ENCODE data around the gene BECN2.

Gene BECN2, protein sequence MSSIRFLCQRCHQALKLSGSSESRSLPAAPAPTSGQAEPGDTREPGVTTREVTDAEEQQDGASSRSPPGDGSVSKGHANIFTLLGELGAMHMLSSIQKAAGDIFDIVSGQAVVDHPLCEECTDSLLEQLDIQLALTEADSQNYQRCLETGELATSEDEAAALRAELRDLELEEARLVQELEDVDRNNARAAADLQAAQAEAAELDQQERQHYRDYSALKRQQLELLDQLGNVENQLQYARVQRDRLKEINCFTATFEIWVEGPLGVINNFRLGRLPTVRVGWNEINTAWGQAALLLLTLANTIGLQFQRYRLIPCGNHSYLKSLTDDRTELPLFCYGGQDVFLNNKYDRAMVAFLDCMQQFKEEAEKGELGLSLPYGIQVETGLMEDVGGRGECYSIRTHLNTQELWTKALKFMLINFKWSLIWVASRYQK

DNA sequence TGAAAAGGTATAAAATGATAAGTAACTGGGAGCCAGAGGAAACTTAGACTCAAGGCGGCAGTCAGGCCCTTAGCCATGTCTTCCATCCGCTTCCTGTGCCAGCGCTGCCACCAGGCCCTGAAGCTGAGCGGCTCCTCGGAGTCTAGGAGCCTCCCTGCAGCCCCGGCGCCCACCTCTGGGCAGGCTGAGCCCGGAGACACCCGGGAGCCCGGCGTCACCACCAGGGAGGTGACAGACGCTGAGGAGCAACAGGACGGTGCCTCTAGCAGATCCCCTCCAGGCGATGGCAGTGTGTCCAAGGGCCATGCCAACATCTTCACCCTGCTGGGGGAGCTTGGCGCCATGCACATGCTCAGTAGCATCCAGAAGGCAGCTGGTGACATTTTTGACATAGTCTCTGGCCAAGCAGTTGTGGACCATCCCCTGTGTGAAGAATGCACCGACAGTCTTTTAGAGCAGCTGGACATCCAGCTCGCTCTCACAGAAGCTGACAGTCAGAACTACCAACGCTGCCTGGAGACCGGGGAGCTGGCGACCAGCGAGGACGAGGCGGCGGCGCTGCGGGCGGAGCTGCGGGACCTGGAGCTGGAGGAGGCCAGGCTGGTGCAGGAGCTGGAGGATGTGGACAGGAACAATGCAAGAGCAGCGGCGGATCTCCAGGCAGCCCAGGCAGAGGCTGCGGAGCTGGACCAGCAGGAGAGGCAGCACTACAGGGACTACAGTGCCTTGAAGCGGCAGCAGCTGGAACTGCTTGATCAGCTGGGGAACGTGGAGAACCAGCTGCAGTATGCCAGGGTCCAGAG, at the start of gene BECN2:
BECN2 (plus strand) TSS at position 76 of the 803 bp plus-strand sequence; CDS start at position 76, 0 bp downstream.
- DNase-seq = no peak

- DNase-seq = no peak
Observed at GRCh38 chr1:241916196-241916595, 41.4 kb upstream of the BECN2 start.

GRCh38 chr1:241917487-241917886, 40.1 kb upstream of the BECN2 start:
- DNase-seq = no peak

- no peak for DNase-seq
Observed at GRCh38 chr1:241918879-241919278, 38.7 kb upstream of the BECN2 start.

GRCh38 chr1:241924080-241924808, 33.3 kb upstream of the BECN2 start:
- DNase-seq = no peak

- DNase-seq = no peak
Observed at GRCh38 chr1:241926141-241926540, 31.4 kb upstream of the BECN2 start.

DNA sequence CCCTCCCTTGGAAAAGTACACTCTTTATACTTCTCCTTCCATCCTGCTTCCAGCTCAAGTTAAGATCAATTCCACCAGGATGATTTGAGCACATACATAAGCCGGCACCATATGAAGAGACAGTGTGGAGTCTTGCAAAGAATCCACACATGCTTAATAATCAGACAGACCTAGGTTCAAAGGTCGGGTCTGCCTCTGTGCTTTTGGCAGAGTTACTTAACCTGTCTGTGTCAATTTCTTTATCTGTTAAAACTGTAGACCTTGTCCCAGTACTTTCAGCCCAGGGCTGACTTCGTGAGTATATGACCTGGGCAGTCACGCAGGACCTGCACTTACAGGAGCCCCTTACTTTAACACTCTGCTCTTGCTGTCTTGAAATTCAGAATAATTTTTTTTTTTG, 30.2 kb upstream of the BECN2 start:
- no peak for DNase-seq

DNA sequence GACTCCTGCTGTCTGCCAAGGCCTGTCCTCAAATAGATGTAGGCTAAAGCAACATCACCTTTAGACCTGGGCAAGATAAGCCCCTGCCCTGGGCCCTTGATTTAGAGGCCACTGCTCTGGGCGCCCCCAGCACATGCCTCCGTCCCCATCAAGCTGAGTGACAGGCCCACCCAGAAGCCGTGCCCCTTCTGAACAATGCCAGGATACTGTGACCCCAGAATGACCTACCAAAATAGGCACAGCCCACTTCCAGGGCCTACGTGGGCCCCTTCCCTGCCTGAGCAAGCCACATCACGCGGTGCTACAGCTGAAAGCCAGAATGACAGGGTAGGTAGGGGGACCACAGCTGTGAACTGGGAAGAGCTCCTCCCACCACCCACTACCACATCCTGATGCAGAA, 24.7 kb upstream of the BECN2 start:
- no peak for DNase-seq

DNA sequence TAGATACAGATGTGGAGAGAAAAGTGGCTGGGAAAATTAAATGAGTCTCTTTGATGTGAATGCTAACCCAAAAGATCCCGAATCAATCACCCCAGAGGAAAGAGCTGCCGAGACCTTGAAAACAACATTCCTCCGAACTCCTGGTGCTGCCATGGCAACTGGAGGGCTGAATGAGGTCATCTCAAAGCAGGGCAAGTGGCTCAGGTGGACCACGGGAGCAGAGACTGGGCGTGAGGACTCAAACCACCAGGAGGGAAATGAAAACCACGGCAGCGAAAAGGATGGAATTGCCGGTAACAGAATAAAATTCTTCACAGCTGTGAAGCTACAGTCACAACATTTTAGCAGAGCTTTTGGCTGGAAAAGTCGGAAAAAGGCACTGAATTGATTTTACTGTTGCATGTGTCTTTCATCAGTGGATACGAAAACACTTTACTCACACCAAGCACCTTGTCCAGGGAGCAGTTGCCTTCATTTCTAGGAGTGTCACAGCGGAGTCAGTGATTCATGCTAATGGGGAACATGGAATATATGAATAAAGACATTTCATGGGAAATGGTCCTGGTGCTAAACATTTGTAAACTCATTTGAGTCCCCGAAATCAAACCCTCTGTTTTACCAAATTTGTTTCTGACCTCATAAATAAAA, 23.2 kb upstream of the BECN2 start:
- DNase-seq = peak; percentile 85

DNA sequence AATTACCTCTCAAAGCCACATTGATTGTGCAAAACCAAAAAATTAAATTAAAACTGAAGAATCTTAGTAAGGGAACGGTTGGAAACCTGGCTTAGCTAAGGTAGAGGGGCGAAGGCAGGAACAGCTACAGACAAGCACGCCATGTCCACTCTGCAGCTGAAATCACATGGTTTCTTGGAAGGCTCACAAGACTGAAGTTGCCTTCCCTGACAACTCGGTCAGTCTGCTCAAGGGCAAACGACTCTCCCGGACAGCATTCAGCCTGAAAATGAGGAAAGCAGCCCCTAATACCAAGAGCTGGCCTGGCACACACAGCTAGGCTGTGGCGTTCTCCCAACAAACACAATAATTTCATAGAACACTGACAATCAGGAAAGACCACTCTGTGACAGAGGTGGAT, 22.7 kb upstream of the BECN2 start:
- no peak for DNase-seq

- no peak for DNase-seq
Observed at GRCh38 chr1:241939798-241940197, 17.8 kb upstream of the BECN2 start.

DNA sequence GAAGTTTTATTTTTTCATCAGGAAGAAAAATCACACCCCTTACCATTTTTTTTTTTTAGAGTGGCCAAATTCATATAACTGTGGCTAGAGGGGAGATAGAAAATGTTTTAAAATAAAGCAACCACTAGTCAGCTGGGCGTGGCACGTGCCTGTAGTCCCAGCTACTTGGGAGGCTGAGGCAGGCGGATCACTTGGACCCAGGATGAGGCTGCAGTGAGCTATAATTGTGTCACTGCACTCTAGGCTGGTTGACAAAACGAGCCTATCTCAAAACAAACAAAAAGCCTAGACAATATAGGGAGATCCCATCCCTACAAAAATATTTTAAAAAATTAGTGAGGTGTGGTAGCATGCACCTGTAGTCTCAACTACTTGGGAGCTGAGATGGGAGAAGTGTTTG, 14.8 kb upstream of the BECN2 start:
- DNase-seq = no peak

DNA sequence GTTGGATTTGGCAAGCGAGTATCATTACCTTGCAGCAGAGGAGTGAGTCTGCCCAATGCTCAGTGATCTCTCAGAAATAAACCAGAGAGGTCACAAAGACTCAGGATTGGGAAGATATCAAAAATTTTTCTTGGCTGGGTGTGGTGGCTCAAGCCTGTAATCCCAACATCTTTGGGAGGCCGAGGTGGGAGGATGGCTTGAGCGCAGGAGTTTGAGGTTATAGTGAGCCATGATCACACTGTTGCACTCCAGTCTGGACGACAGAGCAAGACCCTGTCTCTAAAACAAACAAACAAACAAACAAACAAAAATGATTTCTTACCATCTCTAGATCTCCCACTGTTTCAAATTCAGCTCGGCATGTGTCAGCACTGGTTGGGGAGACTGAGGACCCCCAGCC, 13.3 kb upstream of the BECN2 start:
- DNase-seq = no peak

- peak; percentile 59 for DNase-seq
Observed at GRCh38 chr1:241947354-241947753, 10.2 kb upstream of the BECN2 start.

GRCh38 chr1:241950390-241950789, 7.2 kb upstream of the BECN2 start:
- DNase-seq = no peak

GRCh38 chr1:241962153-241962552, 4.6 kb downstream of the BECN2 start:
- no peak for DNase-seq

DNA sequence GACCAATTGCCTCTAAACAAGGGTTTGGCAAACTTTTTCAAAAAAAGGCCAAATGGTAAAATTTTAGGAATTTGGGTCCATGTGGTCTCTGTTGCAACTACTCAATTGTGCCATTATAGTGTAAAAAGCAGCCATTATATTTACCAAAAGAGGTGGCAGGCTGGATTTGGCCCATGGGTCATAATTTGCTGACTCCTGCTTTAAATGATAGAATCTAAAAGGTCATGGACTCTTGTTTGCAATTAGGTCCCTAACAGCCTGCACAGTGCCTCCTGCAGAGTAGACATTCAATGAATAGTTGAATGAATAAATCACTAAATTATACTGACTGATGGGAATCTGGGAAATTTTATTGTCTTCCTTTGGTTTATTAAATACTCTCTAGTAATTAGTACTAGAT, 6.2 kb downstream of the BECN2 start:
- no peak for DNase-seq

DNA sequence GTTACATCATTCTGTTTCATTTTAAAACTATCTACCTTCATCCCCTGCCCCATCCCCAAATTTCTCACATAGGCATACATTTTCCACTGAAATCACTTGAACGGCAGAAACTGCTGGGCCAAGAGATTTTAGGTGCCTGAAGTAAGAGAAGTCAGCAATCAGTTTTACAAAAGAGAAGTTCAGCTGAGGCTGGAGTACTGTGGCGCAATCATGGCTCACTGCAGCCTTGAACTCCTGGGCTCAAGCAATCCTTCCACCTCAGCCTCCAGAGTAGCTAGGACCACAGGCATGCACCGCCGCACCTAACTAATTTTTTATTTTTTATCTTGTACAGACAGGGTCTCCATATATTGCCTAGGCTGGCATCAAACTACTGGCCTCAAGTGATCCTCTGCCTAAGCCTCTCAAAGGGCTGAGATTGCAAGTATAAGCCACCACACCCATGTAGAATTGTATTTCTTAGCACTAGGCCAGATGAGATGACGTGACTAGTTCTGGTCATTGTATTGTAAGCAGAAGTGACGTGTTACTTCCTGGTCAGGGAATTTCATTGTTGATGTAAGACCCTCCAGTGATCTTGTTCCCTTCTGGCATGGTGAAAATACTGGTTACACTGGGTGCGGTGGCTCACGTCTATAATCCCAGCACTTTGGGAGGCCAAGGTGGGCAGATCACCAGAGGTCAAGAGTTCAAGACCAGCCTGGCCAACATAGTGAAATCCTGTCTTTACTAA, 7.1 kb downstream of the BECN2 start:
- no peak for DNase-seq

DNA sequence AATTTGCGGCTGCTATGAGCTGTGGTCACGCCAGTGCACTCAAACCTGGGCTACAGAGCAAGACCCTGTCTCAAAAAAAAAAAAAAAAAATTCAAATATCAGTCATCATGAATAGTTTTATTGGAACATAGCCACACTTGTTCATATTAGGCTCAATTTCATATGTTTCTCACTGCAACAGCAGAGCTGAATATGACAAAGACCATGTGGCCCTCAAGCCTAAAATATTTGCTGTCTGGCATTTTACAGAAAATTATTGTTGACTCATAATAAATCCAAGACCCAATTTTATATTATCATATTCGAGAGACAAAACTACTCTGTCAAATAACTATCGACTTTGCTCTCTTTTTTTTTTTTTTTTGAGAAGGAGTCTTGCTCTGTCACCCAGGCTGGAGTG, 11.0 kb downstream of the BECN2 start:
- DNase-seq = no peak

GRCh38 chr1:241972703-241973369, 15.3 kb downstream of the BECN2 start:
- DNase-seq = peak; percentile 76

DNA sequence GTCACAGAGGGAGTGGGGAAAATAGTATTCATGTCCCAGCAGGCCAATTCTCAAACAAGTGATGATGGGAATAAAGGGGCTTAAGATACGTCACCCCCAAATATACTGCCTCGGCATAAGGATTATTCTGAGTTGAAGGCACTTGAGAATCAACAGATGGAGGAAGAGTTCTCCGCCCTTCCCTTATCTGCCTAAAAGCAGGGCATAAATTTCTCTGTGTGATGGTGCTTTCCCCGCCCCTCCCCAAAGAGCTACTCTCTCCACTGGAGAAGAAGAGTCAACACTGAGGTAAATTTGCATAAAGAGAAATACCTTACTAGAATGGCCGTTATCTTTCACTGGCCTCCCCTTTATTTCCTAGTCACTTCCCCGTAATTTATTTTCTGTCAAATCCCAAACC, 18.7 kb downstream of the BECN2 start:
- DNase-seq = no peak

DNA sequence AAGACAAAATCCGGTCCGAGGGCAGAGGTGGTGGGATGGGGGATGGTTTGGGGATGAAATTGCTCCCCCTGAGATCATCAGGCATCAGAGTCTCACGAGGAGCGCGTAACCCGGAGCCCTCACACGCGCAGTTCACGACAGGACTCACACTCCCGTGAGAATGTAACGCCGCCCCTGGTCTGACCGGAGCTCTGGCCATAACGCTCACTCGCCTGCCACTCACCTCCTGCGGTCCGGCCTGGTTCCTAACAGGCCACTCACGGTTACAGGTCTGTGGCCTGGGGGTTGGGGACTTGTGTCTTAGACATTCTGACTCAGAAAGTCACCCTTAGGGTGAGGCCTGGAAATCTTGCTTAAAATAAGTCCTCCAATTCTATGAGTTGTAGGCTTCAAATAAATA, 21.5 kb downstream of the BECN2 start:
- no peak for DNase-seq

Measured in right forelimb (tissue), 1 donor.